ENCODE data around the gene RORC. TPM values are rescaled to one million over a fixed set of nuclear protein-coding genes. Genes with fewer than 3 reads are reported as not detected.

Gene RORC
- total RNA-seq, 4 donors from 2014 or later = 29.0 to 73.8 (median 43.0) TPM

- no peak overlapping the region for H3K27ac ChIP-seq
- 74% methylated on average over 7 of the region's 7 CpGs for WGBS
- peaks cover 7% of the 10 kb centered on the region for H3K36me3 ChIP-seq
- DNase-seq (ENCODE audit: low spot score in 2 of 2) = no peak
- peaks cover 15% of the 10 kb centered on the region for H3K4me1 ChIP-seq
- TF ChIP-seq POLR2A (IDR thresholded peaks at IDR 0.05) (no peak), EP300 (IDR thresholded peaks at IDR 0.05) (no peak)
- H3K27me3 ChIP-seq = no peaks in the 10 kb centered on the region
- no peaks in the 10 kb centered on the region for H3K9me3 ChIP-seq
- no peak overlapping the region for H3K4me3 ChIP-seq
Observed at GRCh38 chr1:151817353-151817730, 14.3 kb downstream of the RORC start.

DNA sequence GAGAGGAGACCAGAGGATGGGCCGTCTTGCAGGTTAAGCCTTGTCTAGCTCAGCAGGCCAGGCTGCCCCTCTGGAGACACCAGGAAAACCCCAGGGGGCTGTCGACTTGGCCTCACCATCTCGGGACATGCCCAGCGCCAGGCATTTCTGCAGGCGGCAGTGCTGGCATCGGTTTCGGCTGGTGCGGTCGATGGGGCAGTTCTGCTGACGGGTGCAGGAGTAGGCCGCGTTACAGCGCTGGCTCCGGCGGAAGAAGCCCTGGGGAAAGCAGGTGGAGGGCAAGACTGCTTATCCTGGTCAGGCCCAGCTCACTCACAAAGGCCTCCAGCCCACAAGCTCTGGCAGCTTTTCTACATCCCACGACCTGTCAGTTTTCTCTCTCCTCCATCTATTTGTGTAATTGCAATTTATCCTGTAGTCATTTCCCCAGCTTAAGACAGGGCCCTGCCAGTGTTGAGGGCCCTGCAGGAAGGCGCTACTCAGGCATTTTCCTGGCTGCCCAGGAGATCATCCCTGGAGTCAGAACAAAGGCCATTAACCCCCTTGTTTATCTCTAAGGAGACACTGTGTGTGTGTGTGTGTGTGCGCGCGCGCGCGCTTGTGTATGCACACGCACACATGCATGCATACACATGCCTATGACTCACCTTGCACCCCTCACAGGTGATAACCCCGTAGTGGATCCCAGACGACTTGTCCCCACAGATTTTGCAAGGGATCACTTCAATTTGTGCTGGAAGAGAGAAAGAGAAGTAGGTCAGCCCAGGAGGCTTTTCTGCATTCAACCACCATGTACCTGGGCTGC lies 14.9 kb downstream of the RORC start:
- Histone ChIP-seq H3K27ac (no peak overlapping the region), H3K27me3 (no peaks in the 10 kb centered on the region), H3K9me3 (no peaks in the 10 kb centered on the region), H3K36me3 (peaks cover 7% of the 10 kb centered on the region), H3K4me3 (no peak overlapping the region), H3K4me1 (peaks cover 15% of the 10 kb centered on the region)
- no peak for TF ChIP-seq POLR2A (IDR thresholded peaks at IDR 0.05)
- no peak for TF ChIP-seq POLR2AphosphoS5 (IDR thresholded peaks at IDR 0.05)
- TF ChIP-seq CTCF (IDR thresholded peaks at IDR 0.05) = no peak
- no peak for TF ChIP-seq EP300 (IDR thresholded peaks at IDR 0.05)
- no peak for DNase-seq (ENCODE audit: low spot score in 2 of 2)
- WGBS = 85% methylated on average over 19 of the region's 26 CpGs

DNA sequence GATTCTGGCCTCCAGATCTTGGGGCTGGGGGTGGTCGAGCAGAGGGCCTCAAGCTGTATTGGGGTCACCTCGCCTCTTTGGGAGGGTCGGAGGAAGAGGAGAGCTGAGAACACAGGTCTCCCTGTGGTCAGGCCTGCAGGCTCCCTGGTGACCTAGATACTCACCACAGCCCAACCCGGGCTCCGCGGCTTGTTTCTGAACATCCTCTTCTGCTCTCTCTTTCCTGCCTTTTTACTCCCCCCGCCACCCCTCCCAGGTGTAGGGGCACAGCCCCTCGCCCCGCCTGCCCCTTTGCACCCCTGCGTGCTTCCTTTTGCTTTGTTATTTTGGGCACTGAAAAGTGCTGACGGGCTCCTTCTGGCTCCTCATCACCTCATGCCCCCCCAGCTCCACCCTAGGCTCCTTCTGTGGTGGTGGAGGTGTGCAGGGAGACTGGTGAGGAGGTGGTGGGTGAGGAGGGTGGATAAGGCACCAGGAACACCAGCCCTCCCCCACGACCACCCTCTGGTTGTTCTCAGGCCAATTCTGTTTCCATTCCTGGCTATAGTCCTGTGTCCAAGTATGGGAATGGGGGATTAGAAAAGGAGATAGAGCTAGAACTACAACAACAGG lies 15.8 kb downstream of the RORC start:
- WGBS = 80% methylated on average over 12 of the region's 12 CpGs
- TF ChIP-seq POLR2A (IDR thresholded peaks at IDR 0.05) (no peak), CTCF (IDR thresholded peaks at IDR 0.05) (no peak), POLR2AphosphoS5 (IDR thresholded peaks at IDR 0.05) (no peak), EP300 (IDR thresholded peaks at IDR 0.05) (no peak)

DNA sequence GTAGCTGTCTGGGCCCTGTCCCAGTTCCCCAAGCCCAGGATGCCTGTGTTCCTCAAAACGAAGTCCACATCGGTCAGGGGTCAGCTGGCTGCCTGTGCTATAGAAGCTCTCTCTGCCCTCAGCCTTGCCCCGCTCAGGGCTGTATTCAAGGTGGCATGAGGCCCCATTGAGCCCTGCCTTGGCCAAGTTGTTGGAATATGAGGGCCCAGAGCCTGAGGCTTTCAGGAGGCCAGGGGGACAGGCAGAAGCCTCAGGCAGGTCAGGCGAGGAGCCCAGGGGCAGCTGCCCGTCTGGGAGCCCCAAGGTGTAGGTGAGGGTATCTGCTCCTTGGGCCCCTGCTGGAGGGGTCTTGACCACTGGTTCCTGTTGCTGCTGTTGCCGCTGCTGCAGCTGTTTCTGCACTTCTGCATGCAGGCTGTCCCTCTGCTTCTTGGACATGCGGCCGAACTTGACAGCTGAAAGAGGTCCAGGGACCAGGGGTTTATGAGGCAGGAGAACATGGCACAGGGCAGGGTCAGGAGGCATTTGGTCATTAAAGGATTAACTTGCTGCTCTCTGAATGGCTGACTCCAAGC lies 16.5 kb downstream of the RORC start:
- 85% methylated on average over 3 of the region's 8 CpGs for WGBS

More for the DNA sequence above, 15.8 kb downstream of the RORC start:
- no peak overlapping the region for H3K27ac ChIP-seq
- peaks cover 15% of the 10 kb centered on the region for H3K4me1 ChIP-seq
- no peaks in the 10 kb centered on the region for H3K27me3 ChIP-seq
- H3K4me3 ChIP-seq = no peak overlapping the region
- DNase-seq (ENCODE audit: low spot score in 2 of 2) = no peak
- H3K9me3 ChIP-seq = no peaks in the 10 kb centered on the region
- H3K36me3 ChIP-seq = peaks cover 7% of the 10 kb centered on the region

GRCh38 chr1:151814426-151814825 lies 17.2 kb downstream of the RORC start:
- peaks cover 7% of the 10 kb centered on the region for H3K36me3 ChIP-seq
- H3K9me3 ChIP-seq = no peaks in the 10 kb centered on the region
- H3K4me3 ChIP-seq = no peak overlapping the region
- no peak overlapping the region for H3K27ac ChIP-seq
- 85% methylated on average over 15 of the region's 15 CpGs for WGBS
- H3K27me3 ChIP-seq = no peaks in the 10 kb centered on the region
- TF ChIP-seq EP300 (IDR thresholded peaks at IDR 0.05) (no peak), CTCF (IDR thresholded peaks at IDR 0.05) (no peak), POLR2A (IDR thresholded peaks at IDR 0.05) (no peak), POLR2AphosphoS5 (IDR thresholded peaks at IDR 0.05) (no peak)
- no peak for DNase-seq (ENCODE audit: low spot score in 2 of 2)
- peaks cover 11% of the 10 kb centered on the region for H3K4me1 ChIP-seq

More for the DNA sequence above, 16.5 kb downstream of the RORC start:
- Histone ChIP-seq H3K27ac (no peak overlapping the region), H3K27me3 (no peaks in the 10 kb centered on the region), H3K36me3 (peaks cover 7% of the 10 kb centered on the region), H3K9me3 (no peaks in the 10 kb centered on the region), H3K4me1 (peaks cover 10% of the 10 kb centered on the region), H3K4me3 (no peak overlapping the region)
- TF ChIP-seq POLR2A (IDR thresholded peaks at IDR 0.05) (no peak), EP300 (IDR thresholded peaks at IDR 0.05) (no peak), CTCF (IDR thresholded peaks at IDR 0.05) (no peak), POLR2AphosphoS5 (IDR thresholded peaks at IDR 0.05) (no peak)
- DNase-seq (ENCODE audit: low spot score in 2 of 2) = no peak
